MM.1S (cell line): ENCODE results near the gene RNF32.

Source experiments
- DNase-seq: peaks from one replicate; pipeline ENCODE4 v3.0.0-alpha.2; 2015
- H2AFZ ChIP-seq: fragments of 300-600 bp; sonication (generic); 2 replicates; pipeline ENCODE4 v1.6.0; 2016; ENCODE audit warnings: antibody characterized with exemption, low read length
- H3F3A ChIP-seq: fragments of 300-600 bp; sonication (generic); 2 replicates; pipeline ENCODE4 v1.6.1; 2016; ENCODE audit warnings: mild to moderate bottlenecking, antibody characterized with exemption, low read length, moderate library complexity, mixed read lengths; ENCODE audit not compliant: insufficient read depth
- H3K27ac ChIP-seq: fragments of 300-600 bp; sonication (generic); 2 replicates; pipeline ENCODE4 v1.5.1; 2016; ENCODE audit warnings: mild to moderate bottlenecking, low read length
- H3K27me3 ChIP-seq: fragments of 300-600 bp; sonication (generic); replicated peaks from 2 replicates; pipeline ENCODE4 v1.6.0; 2016; ENCODE audit warnings: low read length; ENCODE audit not compliant: insufficient read depth
- H3K36me3 ChIP-seq: fragments of 300-600 bp; sonication (generic); replicated peaks from 2 replicates; pipeline ENCODE4 v1.6.1; 2016; ENCODE audit warnings: mild to moderate bottlenecking, low read length, mixed read lengths; ENCODE audit not compliant: insufficient read depth
- H3K4me1 ChIP-seq: fragments of 300-600 bp; sonication (generic); 2 replicates; pipeline ENCODE4 v1.6.1; 2016; ENCODE audit warnings: low read length, mixed read lengths
- H3K4me2 ChIP-seq: fragments of 300-600 bp; sonication (generic); 2 replicates; pipeline ENCODE4 v1.6.0; 2016; ENCODE audit warnings: low read depth, low read length
- H3K4me3 ChIP-seq: fragments of 300-600 bp; sonication (generic); 2 replicates; pipeline ENCODE4 v1.5.1; 2016; ENCODE audit warnings: low read length, mixed read lengths
- H3K79me2 ChIP-seq: fragments of 300-600 bp; sonication (generic); 2 replicates; pipeline ENCODE4 v1.6.1; 2016; ENCODE audit warnings: mixed run types, low read length, mixed read lengths
- H3K9ac ChIP-seq: fragments of 300-600 bp; sonication (generic); 2 replicates; pipeline ENCODE4 v1.6.1; 2016; ENCODE audit warnings: low read length, mixed read lengths
- H3K9me2 ChIP-seq: fragments of 300-600 bp; sonication (generic); replicated peaks from 2 replicates; pipeline ENCODE4 v1.6.1; 2016; ENCODE audit warnings: mild to moderate bottlenecking, low read length, mixed read lengths; ENCODE audit not compliant: insufficient read depth
- H3K9me3 ChIP-seq: fragments of 300-600 bp; sonication (generic); replicated peaks from 2 replicates; pipeline ENCODE4 v1.6.1; 2016; ENCODE audit warnings: mild to moderate bottlenecking, low read length, mixed read lengths; ENCODE audit not compliant: insufficient read depth
- H4K20me1 ChIP-seq: fragments of 300-600 bp; sonication (generic); 2 replicates; pipeline ENCODE4 v1.6.1; 2016; ENCODE audit warnings: mild to moderate bottlenecking, low read length, moderate library complexity, mixed read lengths; ENCODE audit not compliant: insufficient read depth
- CTCF ChIP-seq: fragments of 300-600 bp; sonication (generic); IDR thresholded peaks from 2 replicates; pipeline ENCODE4 v1.5.1; 2016; ENCODE audit warnings: antibody characterized with exemption, low read length, mixed read lengths
- EZH2 ChIP-seq: fragments of 300-600 bp; sonication (generic); optimal IDR thresholded peaks from 2 replicates; pipeline ENCODE3; 2017; ENCODE audit warnings: low read depth, mild to moderate bottlenecking, antibody characterized with exemption, low read length, mixed read lengths
- EZH2phosphoT487 ChIP-seq: fragments of 300-600 bp; sonication (generic); IDR thresholded peaks from 2 replicates; pipeline ENCODE4 v1.6.1; 2018; ENCODE audit warnings: antibody characterized with exemption, low read length

The RNF32 gene

GRCh38 chr7:156652886-156653568, 12.5 kb downstream of the RNF32 start:
- Histone ChIP-seq H3K4me2 (no peak overlapping the region), H3K9me3 (no peaks in the 10 kb centered on the region), H3K79me2 (no peaks in the 10 kb centered on the region), H3K27me3 (no peaks in the 10 kb centered on the region), H3K9me2 (no peaks in the 10 kb centered on the region), H3K4me3 (no peak overlapping the region), H4K20me1 (no peaks in the 10 kb centered on the region), H2AFZ (no peak overlapping the region), H3F3A (no peaks in the 10 kb centered on the region), H3K9ac (no peak overlapping the region), H3K4me1 (no peaks in the 10 kb centered on the region), H3K27ac (no peak overlapping the region), H3K36me3 (no peaks in the 10 kb centered on the region)
- no peak for TF ChIP-seq EZH2
- TF ChIP-seq CTCF: no peak
- DNase-seq: no peak

- H3K9ac ChIP-seq: no peak overlapping the region
These were observed 14.1 kb downstream of the RNF32 start for GRCh38 chr7:156654511-156655234.

GRCh38 chr7:156655251-156655650, 14.7 kb downstream of the RNF32 start:
- Histone ChIP-seq H3K36me3 (no peaks in the 10 kb centered on the region), H3K4me3 (no peak overlapping the region), H3K79me2 (no peaks in the 10 kb centered on the region), H3K9me3 (no peaks in the 10 kb centered on the region), H3K9ac (no peak overlapping the region), H3K4me1 (no peaks in the 10 kb centered on the region), H3K9me2 (no peaks in the 10 kb centered on the region), H3F3A (no peaks in the 10 kb centered on the region), H4K20me1 (no peaks in the 10 kb centered on the region), H2AFZ (no peak overlapping the region), H3K27me3 (no peaks in the 10 kb centered on the region), H3K27ac (no peak overlapping the region), H3K4me2 (no peak overlapping the region)
- TF ChIP-seq CTCF (no peak), EZH2phosphoT487 (no peak), EZH2 (no peak)
- DNase-seq: no peak

More at GRCh38 chr7:156654511-156655234, 14.1 kb downstream of the RNF32 start:
- Histone ChIP-seq H3K4me1 (no peaks in the 10 kb centered on the region), H3K36me3 (no peaks in the 10 kb centered on the region), H3K4me3 (no peak overlapping the region), H3K9me2 (no peaks in the 10 kb centered on the region), H3K4me2 (no peak overlapping the region), H3K27me3 (no peaks in the 10 kb centered on the region), H3K9me3 (no peaks in the 10 kb centered on the region), H3K79me2 (no peaks in the 10 kb centered on the region), H2AFZ (no peak overlapping the region), H4K20me1 (no peaks in the 10 kb centered on the region), H3K27ac (no peak overlapping the region), H3F3A (no peaks in the 10 kb centered on the region)
- no peak for TF ChIP-seq EZH2phosphoT487
- TF ChIP-seq EZH2: no peak
- no peak for TF ChIP-seq CTCF
- DNase-seq: no peak
